DMS 273 (cell line): ENCODE results near the gene WDTC1.
A peak's percentile ranks its signal among the peaks of the same experiment; 100 is the strongest.

Experiments used
- DNase-seq: peaks from one replicate; lab custom pipeline; 2025; ENCODE audit not compliant: unreplicated experiment; lab: John Stamatoyannopoulos, UW

WDTC1 gene

DNA sequence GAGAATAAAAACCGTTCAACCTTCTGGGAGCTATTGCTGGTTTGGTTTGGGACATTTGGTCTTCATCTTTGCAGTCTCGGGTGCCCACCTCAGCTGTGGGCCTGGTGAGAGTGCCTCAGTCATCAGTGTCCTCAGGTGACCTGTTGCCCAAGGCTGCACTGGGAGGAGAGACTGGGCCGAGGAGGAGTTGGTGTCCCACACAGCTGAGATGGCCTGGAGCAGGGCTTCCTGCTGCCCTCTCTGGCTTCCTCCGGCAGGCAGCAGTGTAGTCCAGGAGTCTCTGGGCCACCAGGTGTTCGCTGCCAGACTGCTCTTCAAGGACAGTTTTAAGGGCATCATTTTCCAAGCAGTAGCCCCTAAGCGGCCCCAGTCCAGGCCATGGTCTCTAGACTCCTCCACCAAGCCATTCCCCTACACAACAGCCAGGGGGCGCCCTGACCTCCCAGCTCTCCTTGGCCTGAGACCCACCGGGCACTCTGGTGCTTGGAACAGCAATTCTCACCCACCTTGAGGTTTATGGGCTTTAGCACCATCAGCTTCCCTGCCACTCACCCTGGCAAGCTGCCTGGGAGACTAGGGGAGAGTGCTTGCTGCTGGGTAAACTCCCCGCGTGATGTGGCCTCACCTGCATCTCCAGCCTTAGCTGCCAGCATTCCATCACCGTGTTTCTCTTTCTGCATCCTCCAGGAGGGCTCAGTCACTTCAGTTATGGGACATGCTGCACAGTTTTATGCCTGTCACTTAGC is 98.3 kb downstream of the WDTC1 start:
- peak; percentile 70 for DNase-seq

GRCh38 chr1:27333717-27334279 is 99.4 kb downstream of the WDTC1 start:
- no peak for DNase-seq

DNA sequence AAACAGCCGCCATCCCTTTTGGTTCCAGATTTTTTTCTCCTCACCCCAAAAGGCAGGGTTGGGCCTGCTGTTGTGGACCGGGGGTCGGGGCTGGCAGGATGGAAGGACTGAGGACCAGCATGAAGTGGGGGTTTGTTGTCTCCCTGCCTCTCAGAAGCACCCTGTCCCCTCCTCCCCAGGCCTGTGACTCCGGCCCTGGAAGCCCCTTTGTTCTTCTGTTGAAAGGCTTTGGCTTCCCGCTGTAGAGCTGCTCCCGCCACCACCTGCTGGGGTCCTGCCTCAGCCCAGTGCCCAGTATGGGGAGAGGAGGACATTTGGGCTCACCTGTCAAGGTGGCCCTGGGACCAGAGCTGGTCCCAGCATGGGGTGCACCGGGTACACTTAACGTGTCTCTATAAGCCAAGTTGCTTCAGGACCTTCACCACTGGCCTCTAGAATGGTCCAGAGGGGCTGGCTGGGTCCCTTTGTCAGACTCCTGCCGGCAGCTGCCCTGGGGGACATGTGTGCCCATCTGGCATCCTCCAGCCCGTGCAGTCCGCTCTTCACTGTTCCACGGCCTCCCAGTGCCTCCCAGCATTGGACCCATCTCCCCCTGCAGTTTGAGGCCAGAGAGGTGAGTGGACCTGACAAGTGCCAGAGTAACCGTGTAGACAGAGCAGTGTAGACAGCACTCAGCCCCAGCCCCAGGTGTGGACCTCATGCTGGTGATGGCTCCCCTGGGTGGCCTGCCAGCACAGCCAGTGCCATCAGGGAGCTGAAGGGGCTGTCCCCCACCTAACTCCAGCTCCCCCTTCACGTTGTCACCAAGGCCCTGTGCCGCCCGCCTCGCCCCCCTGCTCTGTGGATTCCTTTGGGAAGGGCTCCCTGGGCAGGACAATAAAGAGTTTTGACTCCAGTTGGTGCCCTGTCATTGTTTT is 101.3 kb downstream of the WDTC1 start:
- no peak for DNase-seq

DNA sequence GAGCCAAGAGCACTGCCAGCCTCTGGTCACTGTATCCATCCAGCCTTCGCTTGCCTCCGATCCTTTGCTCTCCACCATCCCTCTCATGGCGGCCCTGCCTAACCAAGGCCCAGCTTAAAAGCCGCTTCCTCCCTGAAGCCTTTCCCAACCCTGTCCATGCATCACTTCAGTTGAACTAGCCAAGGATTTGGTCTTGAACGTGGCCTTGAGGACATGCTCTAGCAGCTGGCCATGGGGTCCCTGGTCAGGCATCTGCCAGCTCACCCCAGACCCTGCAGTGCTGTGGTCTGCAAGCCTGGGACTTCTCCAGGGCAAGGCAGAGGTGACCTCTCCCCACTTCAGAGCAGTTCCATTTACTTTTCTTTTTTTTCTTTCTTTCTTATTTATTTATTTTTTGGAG is 102.3 kb downstream of the WDTC1 start:
- DNase-seq: no peak

- DNase-seq: no peak
Observed at GRCh38 chr1:27338751-27339150, 104.3 kb downstream of the WDTC1 start.

DNA sequence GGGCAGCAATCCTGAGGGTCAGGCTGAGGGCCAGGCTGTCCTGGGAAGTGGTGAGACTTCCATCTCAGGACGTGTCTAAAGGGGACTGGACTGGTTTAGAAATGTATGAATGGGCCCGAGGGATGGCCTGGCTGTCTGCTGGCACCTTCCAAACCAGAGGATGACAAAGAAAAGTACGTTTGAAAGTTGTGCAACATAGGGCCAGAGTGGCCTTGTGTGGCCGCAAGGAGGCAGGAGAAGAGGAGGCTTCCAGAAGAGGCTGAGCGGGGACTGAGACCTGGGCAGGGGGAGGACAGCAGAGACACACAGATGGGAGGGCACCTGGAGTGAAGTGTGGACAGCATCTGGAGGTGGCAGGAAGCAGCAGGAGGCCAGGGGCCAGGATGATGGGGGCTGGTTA is 104.8 kb downstream of the WDTC1 start:
- peak; percentile 42 for DNase-seq

GRCh38 chr1:27341525-27342252 is 107.3 kb downstream of the WDTC1 start, which contains the start of gene SYTL1:
Gene SYTL1 (plus strand): TSS chr1:27342022. CDS start chr1:27345335, 3,313 bp downstream.
- DNase-seq: peak; percentile 95

DNA sequence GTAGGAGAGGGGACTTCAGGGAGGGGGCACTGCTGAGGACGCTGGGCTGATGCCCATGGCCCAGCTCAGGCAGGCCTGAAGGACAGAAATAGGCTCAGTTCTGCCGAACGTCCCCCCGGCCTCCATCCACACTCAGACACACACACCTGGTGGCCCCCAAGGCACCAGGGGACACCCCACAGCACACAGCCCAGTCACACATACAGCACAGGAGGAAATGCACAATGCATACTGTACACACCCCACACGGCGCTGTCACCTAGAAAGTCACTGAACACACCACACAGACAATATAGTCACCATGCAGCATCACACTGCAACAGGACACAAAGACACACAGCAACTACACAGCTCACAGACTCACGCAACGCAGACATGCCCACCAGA is 108.0 kb downstream of the WDTC1 start:
- DNase-seq: peak; percentile 55

DNA sequence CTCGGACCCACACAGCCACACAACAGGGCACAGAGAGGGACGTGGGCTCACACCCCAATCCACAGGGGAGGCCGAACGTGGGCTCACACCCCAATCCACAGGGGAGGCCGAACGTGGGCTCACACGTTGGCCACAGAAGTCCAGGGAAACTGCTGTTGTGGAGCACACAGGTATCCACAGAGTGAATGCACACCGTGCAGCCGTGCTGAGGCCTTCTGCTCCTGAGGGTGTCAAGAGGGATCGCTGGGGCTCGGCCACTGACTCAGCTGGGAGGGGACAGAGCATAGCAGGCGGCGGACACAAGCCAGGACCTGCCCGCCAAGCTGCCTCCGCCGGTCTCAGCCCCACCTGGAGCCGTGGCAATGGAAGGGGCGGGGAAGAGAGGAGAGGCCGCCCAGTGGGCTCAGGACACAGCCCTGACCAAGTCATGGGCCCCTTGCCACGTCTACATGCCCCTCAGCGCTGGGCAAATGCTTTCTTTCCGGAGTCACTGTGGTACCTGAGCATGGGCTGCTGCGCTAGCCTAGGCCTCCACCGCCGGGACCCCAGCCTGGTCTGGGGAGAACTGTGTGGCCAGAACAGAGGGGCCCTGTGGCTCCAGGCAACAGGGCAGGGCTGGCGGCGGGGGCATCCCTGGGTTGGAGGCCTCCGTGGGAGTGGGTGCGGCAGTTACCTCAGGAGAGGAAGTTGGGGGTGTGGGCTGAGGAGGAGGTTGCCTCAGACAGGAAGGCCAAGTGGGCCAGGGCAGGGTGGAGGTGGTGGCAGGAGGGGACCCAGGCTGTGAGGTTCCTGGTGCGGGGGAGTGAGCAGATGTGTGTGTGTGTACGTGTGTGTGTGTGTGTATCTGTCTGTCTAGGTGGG is 108.6 kb downstream of the WDTC1 start:
- DNase-seq: peak; percentile 86

DNA sequence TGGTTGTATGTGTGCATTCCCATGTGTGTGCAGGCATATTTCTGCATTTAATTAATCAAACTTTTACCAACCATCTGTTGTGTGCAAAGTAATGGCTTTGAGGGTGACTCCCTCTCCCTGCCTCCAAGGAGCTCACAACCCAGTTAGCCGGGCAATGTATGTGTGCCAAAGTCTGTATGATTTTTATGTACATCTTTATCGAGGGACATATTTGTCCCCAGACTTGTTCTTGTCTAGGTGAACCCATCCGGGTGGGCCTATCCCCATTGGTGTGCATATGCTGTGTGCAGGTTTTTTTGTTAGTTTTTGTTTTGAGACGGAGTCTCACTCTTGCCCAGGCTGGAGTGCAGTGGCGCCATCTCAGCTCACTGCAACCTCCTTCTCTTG is 109.2 kb downstream of the WDTC1 start:
- DNase-seq: peak; percentile 89

GRCh38 chr1:27345272-27345671 is 110.8 kb downstream of the WDTC1 start:
- DNase-seq: no peak

GRCh38 chr1:27346357-27346756 is 111.9 kb downstream of the WDTC1 start:
- no peak for DNase-seq

DNA sequence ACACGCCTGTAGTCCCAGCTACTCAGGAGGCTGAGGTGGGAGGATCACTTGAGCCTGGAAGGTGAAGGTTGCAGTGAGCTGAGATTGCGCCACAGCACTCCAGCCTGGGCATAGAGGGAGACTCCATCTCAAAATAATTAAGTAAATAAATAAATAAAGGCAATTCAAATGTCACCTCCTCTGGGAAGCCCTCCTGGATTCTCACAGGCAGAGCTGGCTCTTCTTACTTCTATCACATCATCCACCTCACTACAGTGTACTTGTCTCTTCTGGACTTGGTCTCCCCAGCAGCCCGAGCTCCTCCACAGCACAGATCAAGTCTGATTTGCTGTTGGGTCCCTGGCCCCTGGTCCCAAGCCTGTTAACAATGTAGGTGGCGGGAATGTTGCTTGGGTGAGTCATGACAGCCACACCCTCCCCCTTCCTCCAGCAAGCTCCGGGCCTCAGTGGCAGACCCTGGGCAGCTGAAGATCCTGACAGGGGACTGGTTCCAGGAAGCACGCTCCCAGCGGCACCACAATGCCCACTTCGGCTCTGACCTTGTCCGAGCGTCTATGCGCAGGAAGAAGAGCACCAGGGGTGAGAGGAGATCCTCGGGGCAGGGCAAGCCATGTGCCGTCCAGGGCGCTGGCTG is 112.7 kb downstream of the WDTC1 start:
- DNase-seq: no peak

GRCh38 chr1:27348861-27349783 is 114.7 kb downstream of the WDTC1 start:
- peak; percentile 56 for DNase-seq

DNA sequence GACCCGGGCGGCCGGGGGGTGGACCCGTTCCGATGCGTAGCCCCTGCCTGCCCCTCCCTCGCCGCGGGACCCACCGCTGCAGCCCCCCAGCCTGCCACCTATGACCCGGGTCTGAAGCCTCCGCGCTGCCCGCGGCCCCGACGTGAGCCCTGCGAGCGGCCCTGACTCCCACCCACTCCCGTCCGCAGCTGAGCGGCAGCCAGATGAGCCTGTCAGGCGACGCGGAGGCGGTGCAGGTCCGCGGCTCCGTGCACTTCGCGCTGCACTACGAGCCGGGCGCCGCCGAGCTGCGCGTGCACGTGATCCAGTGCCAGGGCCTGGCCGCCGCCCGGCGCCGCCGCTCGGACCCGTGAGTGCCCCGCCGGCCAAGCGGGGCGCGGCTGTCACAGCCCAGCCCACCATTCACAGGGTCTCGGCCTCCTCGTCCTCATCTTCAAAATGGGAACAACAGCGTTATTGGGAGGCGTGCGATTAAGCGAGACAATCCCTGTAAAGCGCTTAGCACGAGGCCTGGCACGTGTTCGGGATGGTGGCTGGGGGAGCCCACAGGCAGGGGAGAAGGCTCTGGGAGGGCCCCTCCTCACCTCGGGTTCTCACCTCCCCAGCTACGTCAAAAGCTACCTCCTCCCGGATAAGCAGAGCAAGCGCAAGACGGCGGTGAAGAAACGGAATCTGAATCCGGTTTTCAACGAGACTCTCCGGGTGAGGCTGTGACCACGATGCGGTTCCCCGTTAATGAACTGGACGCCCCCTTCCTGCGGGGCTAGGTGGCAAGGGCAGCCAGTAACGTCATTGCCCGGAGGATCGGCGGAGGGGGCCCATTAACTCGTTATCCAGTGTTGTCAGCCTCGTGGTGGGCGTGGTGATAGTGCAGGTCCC is 115.6 kb downstream of the WDTC1 start:
- no peak for DNase-seq

DNA sequence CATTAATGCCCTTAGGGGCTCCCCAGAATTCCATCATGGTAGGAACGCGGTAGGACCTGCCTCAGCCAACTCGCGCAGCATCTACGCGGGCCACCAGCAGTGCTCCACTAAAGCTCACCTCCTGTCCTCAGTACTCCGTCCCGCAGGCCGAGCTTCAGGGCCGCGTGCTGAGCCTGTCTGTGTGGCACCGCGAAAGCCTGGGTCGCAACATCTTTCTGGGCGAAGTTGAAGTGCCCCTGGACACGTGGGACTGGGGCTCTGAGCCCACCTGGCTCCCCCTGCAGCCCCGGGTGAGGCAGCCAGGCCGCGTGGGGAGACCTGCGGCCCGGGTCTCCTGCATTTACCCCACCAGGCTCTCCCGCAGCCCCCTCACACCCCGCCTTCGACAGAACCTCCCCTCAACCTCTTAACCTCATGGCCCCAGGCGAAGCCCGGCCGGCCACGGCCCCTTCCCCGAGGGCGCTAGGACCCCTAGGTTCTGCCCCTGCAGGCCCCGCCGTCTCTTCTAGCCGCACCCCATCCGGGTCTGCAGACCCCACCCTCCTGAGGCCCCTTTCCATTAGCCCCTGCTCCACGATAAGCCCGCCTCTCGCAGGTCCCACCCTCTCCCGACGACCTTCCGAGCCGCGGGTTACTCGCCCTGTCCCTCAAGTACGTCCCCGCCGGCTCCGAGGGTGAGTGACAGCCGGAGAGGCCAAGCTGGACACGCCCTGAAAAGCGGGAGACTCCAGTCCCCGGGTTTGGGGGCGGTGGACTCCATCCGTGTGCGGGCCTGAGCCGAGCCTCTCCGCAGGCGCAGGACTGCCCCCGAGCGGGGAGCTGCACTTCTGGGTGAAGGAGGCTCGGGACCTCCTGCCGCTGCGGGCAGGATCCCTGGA is 116.5 kb downstream of the WDTC1 start:
- no peak for DNase-seq
